ENCODE measurements around the gene AATF. TPM values are rescaled to one million over a fixed set of nuclear protein-coding genes. Genes with fewer than 3 reads are reported as not detected.

The AATF gene
- polyA plus RNA-seq, 2 of the 4 experiments (the other 2 are of a cell fraction), result 51.9 to 120 TPM

DNA sequence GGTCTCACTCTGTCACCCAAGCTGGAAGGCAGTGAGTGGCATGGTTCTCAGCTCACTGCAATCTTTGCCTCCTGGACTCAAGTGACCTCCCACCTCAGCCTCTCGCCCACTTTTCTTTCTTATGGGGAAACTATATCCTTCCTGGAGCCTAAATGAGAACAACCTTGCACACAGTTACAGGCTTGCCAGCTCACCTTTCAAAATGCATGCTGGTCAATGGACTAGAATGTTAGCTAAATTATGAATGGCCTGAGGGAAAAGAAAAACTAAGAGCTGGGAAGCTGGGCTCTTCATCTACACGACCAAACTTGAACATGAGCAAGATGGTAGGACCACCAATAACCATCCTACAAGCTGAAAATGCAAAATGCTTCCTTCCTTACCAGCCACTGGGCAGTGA lies 22.1 kb upstream of the AATF start:
- ATAC-seq, result no peak
- Histone ChIP-seq H3K27ac (no peak overlapping the region), H3K9me3 (no peaks in the 10 kb centered on the region), H3K4me3 (no peak overlapping the region), H3K4me1 (peaks cover 21% of the 10 kb centered on the region), H3K4me2 (no peak overlapping the region)
- FAIRE-seq, result no peak
- no peak for DNase-seq (ENCODE audit: low read depth in 1 of 2, low spot score in 1 of 2)
- TF ChIP-seq NR3C1 (IDR thresholded peaks at IDR 0.05), result no peak
- TF ChIP-seq SREBF2 (IDR thresholded peaks at IDR 0.05), result no peak
- no peak for TF ChIP-seq MAFK (IDR thresholded peaks at IDR 0.05; ENCODE audit: partially characterized antibody)
- TF ChIP-seq, protein P1, sequence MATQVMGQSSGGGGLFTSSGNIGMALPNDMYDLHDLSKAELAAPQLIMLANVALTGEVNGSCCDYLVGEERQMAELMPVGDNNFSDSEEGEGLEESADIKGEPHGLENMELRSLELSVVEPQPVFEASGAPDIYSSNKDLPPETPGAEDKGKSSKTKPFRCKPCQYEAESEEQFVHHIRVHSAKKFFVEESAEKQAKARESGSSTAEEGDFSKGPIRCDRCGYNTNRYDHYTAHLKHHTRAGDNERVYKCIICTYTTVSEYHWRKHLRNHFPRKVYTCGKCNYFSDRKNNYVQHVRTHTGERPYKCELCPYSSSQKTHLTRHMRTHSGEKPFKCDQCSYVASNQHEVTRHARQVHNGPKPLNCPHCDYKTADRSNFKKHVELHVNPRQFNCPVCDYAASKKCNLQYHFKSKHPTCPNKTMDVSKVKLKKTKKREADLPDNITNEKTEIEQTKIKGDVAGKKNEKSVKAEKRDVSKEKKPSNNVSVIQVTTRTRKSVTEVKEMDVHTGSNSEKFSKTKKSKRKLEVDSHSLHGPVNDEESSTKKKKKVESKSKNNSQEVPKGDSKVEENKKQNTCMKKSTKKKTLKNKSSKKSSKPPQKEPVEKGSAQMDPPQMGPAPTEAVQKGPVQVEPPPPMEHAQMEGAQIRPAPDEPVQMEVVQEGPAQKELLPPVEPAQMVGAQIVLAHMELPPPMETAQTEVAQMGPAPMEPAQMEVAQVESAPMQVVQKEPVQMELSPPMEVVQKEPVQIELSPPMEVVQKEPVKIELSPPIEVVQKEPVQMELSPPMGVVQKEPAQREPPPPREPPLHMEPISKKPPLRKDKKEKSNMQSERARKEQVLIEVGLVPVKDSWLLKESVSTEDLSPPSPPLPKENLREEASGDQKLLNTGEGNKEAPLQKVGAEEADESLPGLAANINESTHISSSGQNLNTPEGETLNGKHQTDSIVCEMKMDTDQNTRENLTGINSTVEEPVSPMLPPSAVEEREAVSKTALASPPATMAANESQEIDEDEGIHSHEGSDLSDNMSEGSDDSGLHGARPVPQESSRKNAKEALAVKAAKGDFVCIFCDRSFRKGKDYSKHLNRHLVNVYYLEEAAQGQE (IDR thresholded peaks at IDR 0.05), result no peak
- TF ChIP-seq TFCP2L1 (CRISPR knock-in tag; IDR thresholded peaks at IDR 0.05), result no peak
- TF ChIP-seq MYC (IDR thresholded peaks at IDR 0.05; ENCODE audit: borderline replicate concordance, low read length), result no peak
- no peak for TF ChIP-seq FOSL2 (IDR thresholded peaks at IDR 0.05)
- TF ChIP-seq FOSL2 (CRISPR knock-in tag; IDR thresholded peaks at IDR 0.05), result no peak
- no peak for TF ChIP-seq ZFP36 (IDR thresholded peaks at IDR 0.05; ENCODE audit: borderline replicate concordance, partially characterized antibody)
- TF ChIP-seq, protein P2, sequence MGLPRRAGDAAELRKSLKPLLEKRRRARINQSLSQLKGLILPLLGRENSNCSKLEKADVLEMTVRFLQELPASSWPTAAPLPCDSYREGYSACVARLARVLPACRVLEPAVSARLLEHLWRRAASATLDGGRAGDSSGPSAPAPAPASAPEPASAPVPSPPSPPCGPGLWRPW (IDR thresholded peaks at IDR 0.05), result no peak
- no peak for TF ChIP-seq KDM1A (IDR thresholded peaks at IDR 0.05; ENCODE audit: low read depth)
- no peak for TF ChIP-seq PHF8 (IDR thresholded peaks at IDR 0.05; ENCODE audit: borderline replicate concordance, low read depth)
- TF ChIP-seq POLR2A (IDR thresholded peaks at IDR 0.05; ENCODE audit: low read length), result no peak
- TF ChIP-seq HOXB5 (CRISPR knock-in tag; IDR thresholded peaks at IDR 0.05), result no peak
- TF ChIP-seq PBX3 (IDR thresholded peaks at IDR 0.05), result no peak
- no peak for TF ChIP-seq MAX (IDR thresholded peaks at IDR 0.05)
- CTCF ChIA-PET, result interaction anchor here (1.2 kb wide), 1 partner anchor 8 kb away, joined by 3 read pairs; no protein-coding TSS in a partner anchor
- POLR2A ChIA-PET, result interaction anchor here (0.6 kb wide), 1 partner anchor 12 kb away, joined by 3 read pairs; no protein-coding TSS in a partner anchor
- WGBS (ENCODE audit: missing lambda C conversion rate), result 62% methylated on average over 2 of the region's 2 CpGs

- ChIA-PET CTCF (interaction anchor here (0.7 to 1.6 kb wide), 3 partner anchors 9 to 325 kb away, joined by 3 to 7 read pairs (median 5); no protein-coding TSS in a partner anchor), POLR2A (no interaction called here)
- no peak overlapping the region for H3K4me3 ChIP-seq
- peaks cover 5% of the 10 kb centered on the region; the same call in 1 of the 3 replicates for H3K4me1 ChIP-seq
- H3K27ac ChIP-seq, result no peak overlapping the region
- TF ChIP-seq CTCF (IDR thresholded peaks at IDR 0.05) (no peak), BHLHE40 (IDR thresholded peaks at IDR 0.05; ENCODE audit: low read depth, low read length) (no peak), CHD2 (IDR thresholded peaks at IDR 0.05; ENCODE audit: low read length, partially characterized antibody) (no peak), HMGXB4 (CRISPR knock-in tag; IDR thresholded peaks at IDR 0.05; ENCODE audit: borderline replicate concordance) (no peak), JUN (IDR thresholded peaks at IDR 0.05) (no peak), JUNB (IDR thresholded peaks at IDR 0.05) (no peak)
- TF ChIP-seq, protein P2 (IDR thresholded peaks at IDR 0.05), result no peak
- TF ChIP-seq, protein P1 (IDR thresholded peaks at IDR 0.05), result no peak
- DNase-seq (ENCODE audit: low read depth in 1 of 2, low spot score in 1 of 2) (no peak), ATAC-seq (no peak), FAIRE-seq (no peak)
- no peaks in the 10 kb centered on the region for H3K9me3 ChIP-seq
- 81% methylated on average over 13 of the region's 13 CpGs for WGBS (ENCODE audit: missing lambda C conversion rate)
- H3K4me2 ChIP-seq, result no peak overlapping the region
Observed at GRCh38 chr17:36928471-36929345, 20.0 kb upstream of the AATF start.
